K562 (cell line): ENCODE measurements around the gene BEST2. TPM values are rescaled to one million over a fixed set of nuclear protein-coding genes. Genes with fewer than 3 reads are reported as not detected.

Experiments used
- BRF2 ChIP-seq: IDR thresholded peaks from 3 replicates; pipeline ENCODE4 v1.6.1; 2011; ENCODE audit warnings: borderline replicate concordance, mild to moderate bottlenecking; ENCODE audit not compliant: insufficient read length, insufficient read depth
- CHD4 ChIP-seq: fragments of 200-600 bp; sonication (generic); IDR thresholded peaks from 3 replicates; pipeline ENCODE4 v1.6.1; 2012; ENCODE audit warnings: low read depth, mild to moderate bottlenecking, mixed read lengths, low read length, inconsistent platforms; ENCODE audit not compliant: insufficient read depth, insufficient replicate concordance, poor library complexity, severe bottlenecking
- ELF4 ChIP-seq: fragments of 450-650 bp; formaldehyde crosslinking; IDR thresholded peaks from 2 replicates; pipeline ENCODE4 v1.4.0; 2022; ENCODE audit warnings: missing genetic modification characterization
- ILK ChIP-seq: fragments of 450-650 bp; IDR thresholded peaks from 2 replicates; pipeline ENCODE4 v1.6.1; 2016; ENCODE audit warnings: missing genetic modification characterization, low read depth, mild to moderate bottlenecking, missing compliant biosample characterization, moderate library complexity, borderline replicate concordance
- KHSRP ChIP-seq: fragments of 450-650 bp; IDR thresholded peaks from 2 replicates; pipeline ENCODE4 v1.6.1; 2017
- LCOR ChIP-seq: sonication (generic); formaldehyde crosslinking; IDR thresholded peaks from 2 replicates; pipeline ENCODE4 v1.8.0; 2022; ENCODE audit warnings: mild to moderate bottlenecking, missing genetic modification reagents
- NCOA6 ChIP-seq: fragments of 450-650 bp; IDR thresholded peaks from 2 replicates; pipeline ENCODE4 v1.6.1; 2017; ENCODE audit warnings: mild to moderate bottlenecking
- NONO ChIP-seq, 2 experiments: fragments of 200-400 bp in 1 of 2; fragments of 450-650 bp in 1 of 2; formaldehyde crosslinking in 1 of 2; IDR thresholded peaks; 2 replicates each; pipeline ENCODE4 v1.6.1; 2017; ENCODE audit warnings: low read depth in 2 of 2, mild to moderate bottlenecking in 2 of 2, moderate library complexity in 2 of 2, low read length in 1 of 2
- OTX1 ChIP-seq: fragments of 450-650 bp; formaldehyde crosslinking; IDR thresholded peaks from 2 replicates; pipeline ENCODE4 v1.4.0; 2022; ENCODE audit warnings: mild to moderate bottlenecking
- POLR2AphosphoS2 ChIP-seq: IDR thresholded peaks from 2 replicates; pipeline ENCODE4 v1.6.1; 2012; ENCODE audit warnings: low read length, improper control_type of control experiment
- PTTG1 ChIP-seq: fragments of 450-650 bp; IDR thresholded peaks from 2 replicates; pipeline ENCODE4 v1.6.1; 2016; ENCODE audit warnings: low read depth, mild to moderate bottlenecking, missing genetic modification characterization, missing compliant biosample characterization
- PYGO2 ChIP-seq: fragments of 450-650 bp; IDR thresholded peaks from 2 replicates; pipeline ENCODE4 v1.6.1; 2016; ENCODE audit warnings: mild to moderate bottlenecking, missing genetic modification characterization, moderate library complexity, missing compliant biosample characterization
- SRSF1 ChIP-seq: fragments of 200-400 bp; formaldehyde crosslinking; IDR thresholded peaks from 2 replicates; pipeline ENCODE4 v1.6.1; 2017; ENCODE audit warnings: mild to moderate bottlenecking, low read depth, low read length, moderate library complexity
- TAF7 ChIP-seq: fragments of 450-650 bp; IDR thresholded peaks from 2 replicates; pipeline ENCODE4 v1.6.1; 2016; ENCODE audit warnings: missing genetic modification characterization, missing compliant biosample characterization
- TCF3 ChIP-seq: sonication (generic); formaldehyde crosslinking; IDR thresholded peaks from 2 replicates; pipeline ENCODE4 v1.4.0; 2020; ENCODE audit warnings: mild to moderate bottlenecking, missing genetic modification reagents
- ZNF12 ChIP-seq: sonication (generic); formaldehyde crosslinking; IDR thresholded peaks from 2 replicates; pipeline ENCODE4 v1.4.0; 2020; ENCODE audit warnings: mild to moderate bottlenecking, missing genetic modification reagents
- ZNF217 ChIP-seq: sonication (generic); formaldehyde crosslinking; IDR thresholded peaks from 2 replicates; pipeline ENCODE4 v1.8.0; 2022; ENCODE audit warnings: mild to moderate bottlenecking, missing genetic modification reagents
- ZNF224 ChIP-seq: sonication (generic); formaldehyde crosslinking; IDR thresholded peaks from 2 replicates; pipeline ENCODE4 v1.8.0; 2022; ENCODE audit warnings: mild to moderate bottlenecking, missing genetic modification reagents
- ZSCAN29 ChIP-seq: fragments of 450-650 bp; IDR thresholded peaks from 2 replicates; pipeline ENCODE4 v1.6.1; 2017
- polyA plus RNA-seq, 8 experiments: library from polyadenylated mRNA; depleted of rRNA in 4 of 8; stranded (reverse) in 5 of 8; unstranded in 3 of 8; fragments of >200 nt; fragmentation: Nextera tagmentation in 2 of 8; fragmentation: Illumina TruSeq in 1 of 8; extraction: Ambion mirVana in 2 of 8; extraction: Trizol in 1 of 8; gene quantifications; 2 replicates each; pipeline versions ENCODE4 v1.2.1 to v1.2.3, GENCODE V29; 2011 to 2014; ENCODE audit warnings: inconsistent platforms in 1 of 8, missing spikeins in 1 of 8
- total RNA-seq, 7 experiments: library from RNA; depleted of rRNA in 6 of 7; stranded (reverse); fragments of >200 nt in 6 of 7; fragmentation: Illumina TruSeq in 2 of 7; extraction: Trizol in 2 of 7; gene quantifications; 2 replicates each; pipeline versions ENCODE4 v1.2.1 to v1.2.3, GENCODE V29; 2011 to 2021; ENCODE audit warnings: low replicate concordance in 1 of 7
- TF ChIP-seq, protein P1 (sequence below): sonication (generic); formaldehyde crosslinking; IDR thresholded peaks from 2 replicates; pipeline ENCODE4 v1.8.0; 2022; ENCODE audit warnings: mild to moderate bottlenecking, missing genetic modification reagents, borderline replicate concordance
- TF ChIP-seq, protein P2 (sequence below): fragments of 450-650 bp; IDR thresholded peaks from 2 replicates; pipeline ENCODE4 v1.6.1; 2017; ENCODE audit warnings: antibody characterized with exemption

The BEST2 gene
- total and polyA plus RNA-seq, 9 of the 15 experiments (the other 6 are each of a cell fraction or from before 2014, with no cell fraction given) = not detected

GRCh38 chr19:12796146-12797071 lies 44.8 kb downstream of the BEST2 start (continued):
- TF ChIP-seq NONO (IDR thresholded peaks at IDR 0.05; ENCODE audit: low read depth in 2 of 2, low read length in 1 of 2) (peak in 1 of 2 experiments; percentile 45; a peak in 1 of 4 replicates), PYGO2 (no peak), LCOR (0 out of 2 replicates have a peak, but pooled peaks have one; percentile 42), PTTG1 (tag) (no peak), TCF3 (CRISPR knock-in tag) (no peak), POLR2AphosphoS2 (peak; percentile 88), OTX1 (CRISPR knock-in tag) (peak; percentile 29; the same call in 1 of the 2 replicates), ZNF224 (CRISPR knock-in tag) (no peak), CHD4 (no peak), ELF4 (no peak), NCOA6 (no peak), KHSRP (no peak), ZNF12 (CRISPR knock-in tag) (no peak), ILK (tag) (no peak), SRSF1 (no peak), TAF7 (tag) (no peak), ZNF217 (CRISPR knock-in tag) (no peak), BRF2 (no peak), ZSCAN29 (no peak)
- TF ChIP-seq, protein P1, sequence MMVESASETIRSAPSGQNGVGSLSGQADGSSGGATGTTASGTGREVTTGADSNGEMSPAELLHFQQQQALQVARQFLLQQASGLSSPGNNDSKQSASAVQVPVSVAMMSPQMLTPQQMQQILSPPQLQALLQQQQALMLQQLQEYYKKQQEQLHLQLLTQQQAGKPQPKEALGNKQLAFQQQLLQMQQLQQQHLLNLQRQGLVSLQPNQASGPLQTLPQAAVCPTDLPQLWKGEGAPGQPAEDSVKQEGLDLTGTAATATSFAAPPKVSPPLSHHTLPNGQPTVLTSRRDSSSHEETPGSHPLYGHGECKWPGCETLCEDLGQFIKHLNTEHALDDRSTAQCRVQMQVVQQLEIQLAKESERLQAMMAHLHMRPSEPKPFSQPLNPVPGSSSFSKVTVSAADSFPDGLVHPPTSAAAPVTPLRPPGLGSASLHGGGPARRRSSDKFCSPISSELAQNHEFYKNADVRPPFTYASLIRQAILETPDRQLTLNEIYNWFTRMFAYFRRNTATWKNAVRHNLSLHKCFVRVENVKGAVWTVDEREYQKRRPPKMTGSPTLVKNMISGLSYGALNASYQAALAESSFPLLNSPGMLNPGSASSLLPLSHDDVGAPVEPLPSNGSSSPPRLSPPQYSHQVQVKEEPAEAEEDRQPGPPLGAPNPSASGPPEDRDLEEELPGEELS = no peak
- TF ChIP-seq, protein P2, sequence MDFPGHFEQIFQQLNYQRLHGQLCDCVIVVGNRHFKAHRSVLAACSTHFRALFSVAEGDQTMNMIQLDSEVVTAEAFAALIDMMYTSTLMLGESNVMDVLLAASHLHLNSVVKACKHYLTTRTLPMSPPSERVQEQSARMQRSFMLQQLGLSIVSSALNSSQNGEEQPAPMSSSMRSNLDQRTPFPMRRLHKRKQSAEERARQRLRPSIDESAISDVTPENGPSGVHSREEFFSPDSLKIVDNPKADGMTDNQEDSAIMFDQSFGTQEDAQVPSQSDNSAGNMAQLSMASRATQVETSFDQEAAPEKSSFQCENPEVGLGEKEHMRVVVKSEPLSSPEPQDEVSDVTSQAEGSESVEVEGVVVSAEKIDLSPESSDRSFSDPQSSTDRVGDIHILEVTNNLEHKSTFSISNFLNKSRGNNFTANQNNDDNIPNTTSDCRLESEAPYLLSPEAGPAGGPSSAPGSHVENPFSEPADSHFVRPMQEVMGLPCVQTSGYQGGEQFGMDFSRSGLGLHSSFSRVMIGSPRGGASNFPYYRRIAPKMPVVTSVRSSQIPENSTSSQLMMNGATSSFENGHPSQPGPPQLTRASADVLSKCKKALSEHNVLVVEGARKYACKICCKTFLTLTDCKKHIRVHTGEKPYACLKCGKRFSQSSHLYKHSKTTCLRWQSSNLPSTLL = no peak
